IMR-90 (cell line): ENCODE results near the gene CACNA2D3. TPM values are rescaled to one million over a fixed set of nuclear protein-coding genes. Genes with fewer than 3 reads are reported as not detected.
A peak's percentile ranks its signal among the peaks of the same experiment; 100 is the strongest.

Experiments
- ATAC-seq: fragments of 200-7000 bp; cut with Tn5 transposase; 2 replicates; pipeline ENCODE4 v1.9.1; 2020; ENCODE audit warnings: low read depth, mild to moderate bottlenecking, moderate library complexity
- BruUV-seq: library from RNA; stranded (reverse); fragments of 400-500 nt; replicated peaks from 2 replicates; lab custom pipeline; 2021; lab: Mats Ljungman, UMichigan
- CTCF ChIA-PET: fragments of 300-600 bp; formaldehyde crosslinking; extraction: SDS; loops from one replicate; lab custom pipeline; 2021; ENCODE audit warnings: antibody characterized with exemption; lab: Yijun Ruan, JAX
- POLR2A ChIA-PET: fragments of 300-600 bp; sonication (Branson Sonifier 250); formaldehyde crosslinking; loops from one replicate; lab custom pipeline; 2022; ENCODE audit warnings: antibody characterized with exemption; ENCODE audit not compliant: unreplicated experiment; lab: Charles Lee
- DNase-seq: peaks from one replicate; pipeline ENCODE4 v3.0.0; 2013
- H2AFZ ChIP-seq: replicated peaks from 2 replicates; pipeline ENCODE3; 2013; ENCODE audit warnings: low read length, mild to moderate bottlenecking; ENCODE audit not compliant: poor library complexity
- H2AK5ac ChIP-seq: 2 replicates; pipeline ENCODE4 v1.6.1; 2013; ENCODE audit warnings: low read depth, low read length, inconsistent platforms
- H2AK9ac ChIP-seq: replicated peaks from 2 replicates; pipeline ENCODE3; 2013; ENCODE audit warnings: mild to moderate bottlenecking, low read depth, low read length, moderate library complexity; ENCODE audit not compliant: poor library complexity
- H2BK120ac ChIP-seq: 2 replicates; pipeline ENCODE4 v1.6.1; 2013; ENCODE audit warnings: low read depth, low read length, inconsistent platforms
- H2BK15ac ChIP-seq: 3 replicates; pipeline ENCODE4 v1.6.1; 2013; ENCODE audit warnings: low read depth, low read length, inconsistent platforms
- H2BK20ac ChIP-seq: 2 replicates; pipeline ENCODE4 v1.6.1; 2013; ENCODE audit warnings: low read depth, mild to moderate bottlenecking, inconsistent platforms, low read length, moderate library complexity
- H2BK5ac ChIP-seq: 2 replicates; pipeline ENCODE4 v1.6.1; 2013; ENCODE audit warnings: mild to moderate bottlenecking, low read depth, low read length, inconsistent platforms; ENCODE audit not compliant: poor library complexity, severe bottlenecking
- H3K14ac ChIP-seq: replicated peaks from 2 replicates; pipeline ENCODE4 v1.6.1; 2013; ENCODE audit warnings: low read depth, low read length, inconsistent platforms
- H3K18ac ChIP-seq: 2 replicates; pipeline ENCODE4 v1.6.1; 2013; ENCODE audit warnings: low read depth, low read length, control low read depth
- H3K23ac ChIP-seq: 2 replicates; pipeline ENCODE4 v1.6.1; 2013; ENCODE audit warnings: low read depth, low read length, inconsistent platforms
- H3K27ac ChIP-seq: 2 replicates; pipeline ENCODE4 v1.5.1; 2013; ENCODE audit warnings: mild to moderate bottlenecking, control low read depth, low read length; ENCODE audit not compliant: insufficient read depth
- H3K27me3 ChIP-seq: 2 replicates; pipeline ENCODE4 v1.6.1; 2013; ENCODE audit warnings: low read length; ENCODE audit not compliant: control insufficient read depth, insufficient read depth
- H3K36me3 ChIP-seq: 2 replicates; pipeline ENCODE4 v1.6.1; 2013; ENCODE audit warnings: low read length, mixed read lengths; ENCODE audit not compliant: control insufficient read depth, insufficient read depth
- H3K4ac ChIP-seq: 2 replicates; pipeline ENCODE4 v1.6.1; 2013; ENCODE audit warnings: low read depth, low read length, inconsistent platforms
- H3K4me1 ChIP-seq: 2 replicates; pipeline ENCODE4 v1.6.1; 2013; ENCODE audit warnings: low read length, mixed read lengths; ENCODE audit not compliant: control insufficient read depth, insufficient read depth
- H3K4me2 ChIP-seq: 2 replicates; pipeline ENCODE4 v1.6.1; 2013; ENCODE audit warnings: low read depth, mild to moderate bottlenecking, control low read depth, low read length, moderate library complexity
- H3K4me3 ChIP-seq: 2 replicates; pipeline ENCODE4 v1.5.1; 2013; ENCODE audit warnings: low read depth, mild to moderate bottlenecking, control low read depth, low read length, moderate library complexity; ENCODE audit not compliant: insufficient read depth
- H3K56ac ChIP-seq: 2 replicates; pipeline ENCODE4 v1.6.1; 2013; ENCODE audit warnings: low read length, inconsistent platforms; ENCODE audit not compliant: insufficient read depth; ENCODE audit errors: extremely low read depth
- H3K79me1 ChIP-seq, 2 experiments: 2 replicates each; pipeline ENCODE4 v1.6.1; 2013; ENCODE audit warnings: low read length in 2 of 2, inconsistent platforms in 1 of 2, low read depth in 1 of 2
- H3K9ac ChIP-seq: 2 replicates; pipeline ENCODE4 v1.6.1; 2013; ENCODE audit warnings: low read depth, low read length, control low read depth
- H3K9me1 ChIP-seq: 2 replicates; pipeline ENCODE4 v1.6.1; 2013; ENCODE audit warnings: low read length, inconsistent platforms; ENCODE audit not compliant: insufficient read depth
- H3K9me3 ChIP-seq: 2 replicates; pipeline ENCODE4 v1.6.1; 2013; ENCODE audit warnings: low read length; ENCODE audit not compliant: control insufficient read depth, insufficient read depth
- H4K20me1 ChIP-seq: 2 replicates; pipeline ENCODE4 v1.6.1; 2013; ENCODE audit warnings: low read length, inconsistent platforms; ENCODE audit not compliant: insufficient read depth
- H4K5ac ChIP-seq: 2 replicates; pipeline ENCODE4 v1.6.1; 2013; ENCODE audit warnings: mild to moderate bottlenecking, low read depth, low read length, control low read depth
- H4K8ac ChIP-seq, 2 experiments: 2 replicates each; pipeline ENCODE4 v1.6.1; 2013; ENCODE audit warnings: low read depth in 2 of 2, low read length in 2 of 2, control low read depth in 1 of 2, inconsistent platforms in 1 of 2
- H4K91ac ChIP-seq: 2 replicates; pipeline ENCODE4 v1.6.1; 2013; ENCODE audit warnings: low read depth, low read length, inconsistent platforms; ENCODE audit not compliant: insufficient read depth
- MXI1 ChIP-seq: IDR thresholded peaks from 2 replicates; pipeline ENCODE4 v1.6.1; 2012; ENCODE audit warnings: low read depth, mild to moderate bottlenecking, low read length, moderate library complexity, borderline replicate concordance
- WGBS, 2 experiments: methylation state at CpG; one replicate each; pipeline versions ENCODE4 v1.1.5 to v1.1.7; 2013; ENCODE audit warnings: missing lambda C conversion rate in 2 of 2; ENCODE audit not compliant: insufficient read length in 1 of 2; ENCODE audit errors: extremely low coverage in 2 of 2; 5-methylcytosine and 5-hydroxymethylcytosine counted together
- dilution Hi-C: fragments of 300-500 bp; cut with HindIII; formaldehyde crosslinking; loops from one replicate; pipeline ENCODE4 v1.14.3; 2018; ENCODE audit warnings: low sequenced_read_pairs; ENCODE audit not compliant: unreplicated experiment
- in situ Hi-C: fragments of 300-500 bp; cut with MboI; formaldehyde crosslinking; loops from 3 replicates; pipeline ENCODE4 v1.14.3; 2019; ENCODE audit warnings: low sequenced_read_pairs, inconsistent platforms, mixed read lengths
- intact Hi-C: fragments of 100-400 bp; cut with micrococcal nuclease; formaldehyde crosslinking; loops from 2 replicates; pipeline ENCODE4 v1.10.0; 2022
- polyA plus RNA-seq, 3 experiments: library from polyadenylated mRNA; depleted of rRNA; stranded (reverse); fragments of >200 nt; gene quantifications; 2 replicates each; pipeline ENCODE4 v1.2.3, GENCODE V29; 2012; ENCODE audit warnings: low replicate concordance in 1 of 3
- total RNA-seq: library from RNA; depleted of rRNA; stranded (reverse); fragments of >200 nt; gene quantifications from 2 replicates; pipeline ENCODE4 v1.2.3, GENCODE V29; 2012

CACNA2D3 gene
- total and polyA plus RNA-seq, 2 of the 4 experiments (the other 2 are of a cell fraction), result 0.36 to 0.41 TPM

DNA sequence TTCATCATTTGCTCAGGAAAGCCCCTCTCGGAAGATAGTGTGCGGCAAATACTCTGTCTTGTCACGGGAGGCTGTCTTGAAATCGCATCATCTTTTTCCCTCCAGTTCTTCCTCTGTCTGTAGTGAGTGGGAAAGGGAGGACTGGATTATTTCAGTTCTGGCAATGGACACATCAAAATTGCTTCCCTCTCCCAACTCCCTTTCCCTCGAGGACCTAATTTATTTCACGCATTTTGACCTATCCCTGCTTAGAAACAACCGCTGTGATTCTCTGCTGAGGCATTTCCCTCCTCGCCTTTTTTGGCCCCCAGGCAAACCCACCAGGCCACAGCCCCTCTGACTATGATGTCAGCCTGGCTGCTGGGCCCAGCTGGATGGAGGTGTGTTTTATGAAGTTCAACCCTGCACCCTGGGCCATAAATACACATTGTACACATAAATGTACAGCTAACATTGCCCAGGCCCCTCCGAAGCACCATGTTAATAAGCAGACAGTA lies 944.2 kb downstream of the CACNA2D3 start:
- in situ Hi-C loops (no loop called here), intact Hi-C loops (no loop called here), dilution Hi-C loops (no loop called here)
- H2AK9ac ChIP-seq, result no peak overlapping the region
- peak overlapping the region; percentile 42; the same call in 1 of the 2 replicates for H3K4ac ChIP-seq
- H4K8ac ChIP-seq, result no peak overlapping the region
- no peak overlapping the region for H3K14ac ChIP-seq
- BruUV-seq, result no TSS peak
- no peak overlapping the region for H3K9ac ChIP-seq
- POLR2A ChIA-PET, result no interaction called here
- no peak for TF ChIP-seq MXI1
- no peaks in the 10 kb centered on the region for H3K9me3 ChIP-seq
- H3K9me1 ChIP-seq, result peaks cover 2% of the 10 kb centered on the region; the same call in 1 of the 2 replicates
- no peak overlapping the region for H3K4me2 ChIP-seq
- H2AFZ ChIP-seq, result no peak overlapping the region
- no peak overlapping the region for H3K56ac ChIP-seq
- DNase-seq (peak; percentile 37), ATAC-seq (no peak)
- no peak overlapping the region; the same call in 1 of the 2 replicates for H2BK20ac ChIP-seq
- H3K36me3 ChIP-seq, result no peaks in the 10 kb centered on the region
- no peaks in the 10 kb centered on the region for H4K20me1 ChIP-seq
- no peak overlapping the region for H2BK120ac ChIP-seq
- H4K91ac ChIP-seq, result peak overlapping the region; percentile 25; the same call in 1 of the 2 replicates
- H3K4me1 ChIP-seq, result peaks cover 5% of the 10 kb centered on the region
- H2BK15ac ChIP-seq, result no peak overlapping the region
- H3K23ac ChIP-seq, result no peak overlapping the region
- no peaks in the 10 kb centered on the region for H3K27me3 ChIP-seq
- H3K4me3 ChIP-seq, result no peak overlapping the region
- H3K27ac ChIP-seq, result no peak overlapping the region
- H4K5ac ChIP-seq, result no peak overlapping the region
- no peaks in the 10 kb centered on the region for H3K79me1 ChIP-seq
- WGBS, 2 experiments, result no CpG with 5 or more reads among the region's 9 CpGs
- 0 out of 2 replicates have a peak overlapping the region, but pooled peaks have one; percentile 24 for H2AK5ac ChIP-seq
- no peak overlapping the region for H3K18ac ChIP-seq
- no peak overlapping the region for H2BK5ac ChIP-seq
- CTCF ChIA-PET, result interaction anchor here (0.5 to 1.2 kb wide), 2 partner anchors 81 to 350 kb away, joined by 3 read pairs; no protein-coding TSS in a partner anchor
